SK-N-SH treated with all-trans-retinoic acid at 6 μM for 48 hours (cell line): ENCODE measurements around the gene ST6GALNAC3.

Experiments
- ARNTL ChIP-seq: fragments of 450-650 bp; formaldehyde crosslinking; IDR thresholded peaks from 2 replicates; pipeline ENCODE4 v1.5.0; 2020; ENCODE audit warnings: low read depth, mild to moderate bottlenecking, moderate library complexity, borderline replicate concordance
- GLIS3 ChIP-seq: fragments of 250-450 bp; sonication (Bioruptor Pico); IDR thresholded peaks from 2 replicates; pipeline ENCODE4 v1.5.0; 2020; ENCODE audit warnings: mild to moderate bottlenecking, moderate library complexity
- ISL1 ChIP-seq: fragments of 250-450 bp; sonication (Bioruptor Pico); IDR thresholded peaks from 2 replicates; pipeline ENCODE4 v2.1.2; 2022; ENCODE audit warnings: mild to moderate bottlenecking, moderate library complexity
- OSR1 ChIP-seq: fragments of 250-450 bp; sonication (Bioruptor Pico); IDR thresholded peaks from 2 replicates; pipeline ENCODE4 v1.8.0; 2022; ENCODE audit warnings: moderate library complexity, mild to moderate bottlenecking, inconsistent platforms
- RARB ChIP-seq: fragments of 250-450 bp; sonication (Bioruptor Pico); IDR thresholded peaks from 2 replicates; pipeline ENCODE4 v1.8.0; 2021; ENCODE audit warnings: mild to moderate bottlenecking, moderate library complexity
- TOX ChIP-seq: fragments of 250-450 bp; sonication (Bioruptor Pico); IDR thresholded peaks from 2 replicates; pipeline ENCODE4 v1.8.0; 2021; ENCODE audit warnings: mild to moderate bottlenecking, moderate library complexity, borderline replicate concordance
- ZFP3 ChIP-seq: fragments of 250-450 bp; sonication (Bioruptor Pico); IDR thresholded peaks from 2 replicates; pipeline ENCODE4 v1.5.0; 2020; ENCODE audit warnings: mild to moderate bottlenecking, moderate library complexity
- ZFP30 ChIP-seq: fragments of 450-650 bp; formaldehyde crosslinking; IDR thresholded peaks from 2 replicates; pipeline ENCODE4 v1.5.0; 2022; ENCODE audit warnings: mild to moderate bottlenecking, moderate library complexity
- ZNF565 ChIP-seq: fragments of 450-650 bp; formaldehyde crosslinking; conservative IDR thresholded peaks from 2 replicates; pipeline ENCODE4 v1.5.0; 2020; ENCODE audit warnings: low read depth, mild to moderate bottlenecking, moderate library complexity
- ZNF70 ChIP-seq: fragments of 450-650 bp; formaldehyde crosslinking; IDR thresholded peaks from 2 replicates; pipeline ENCODE4 v1.5.0; 2020; ENCODE audit warnings: mild to moderate bottlenecking, moderate library complexity
- ZNF8 ChIP-seq: fragments of 450-650 bp; formaldehyde crosslinking; IDR thresholded peaks from 2 replicates; pipeline ENCODE4 v1.5.0; 2020; ENCODE audit warnings: mild to moderate bottlenecking, moderate library complexity
- TF ChIP-seq, protein P1 (sequence below): fragments of 250-450 bp; sonication (Bioruptor Pico); IDR thresholded peaks from 2 replicates; pipeline ENCODE4 v1.8.0; 2020; ENCODE audit warnings: mild to moderate bottlenecking, moderate library complexity, borderline replicate concordance
- TF ChIP-seq, protein P2 (sequence below): fragments of 250-450 bp; sonication (Bioruptor Pico); IDR thresholded peaks from 2 replicates; pipeline ENCODE4 v1.5.1; 2020; ENCODE audit warnings: low read depth, mild to moderate bottlenecking, moderate library complexity

DNA sequence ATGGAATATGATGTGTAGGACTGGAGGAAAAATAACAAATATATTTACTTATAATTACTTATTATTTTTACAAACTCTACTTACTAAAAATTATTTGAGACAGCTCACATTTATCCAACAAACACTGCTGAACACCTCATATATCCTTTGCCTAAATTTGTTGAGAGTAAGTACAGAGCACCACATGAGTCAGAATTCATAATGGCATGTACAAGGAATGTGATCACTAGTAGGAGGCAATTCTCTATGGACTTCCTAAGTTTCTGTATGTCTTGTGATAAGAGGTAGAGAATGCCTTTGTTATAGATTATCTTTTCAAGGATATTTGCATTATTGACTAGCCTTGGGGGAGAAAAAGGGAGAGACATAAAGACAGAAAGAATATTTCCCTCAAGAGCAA, 8.2 kb upstream of the ST6GALNAC3 start:
- no peak for TF ChIP-seq ZFP3 (CRISPR knock-in tag)
- no peak for TF ChIP-seq RARB (CRISPR knock-in tag)
- TF ChIP-seq TOX, result no peak
- TF ChIP-seq ZNF70 (CRISPR knock-in tag), result no peak
- no peak for TF ChIP-seq ZNF8 (CRISPR knock-in tag)
- peak; percentile 82 for TF ChIP-seq ISL1 (CRISPR knock-in tag)
- TF ChIP-seq GLIS3 (CRISPR knock-in tag), result no peak
- TF ChIP-seq ZNF565 (CRISPR knock-in tag), result no peak
- no peak for TF ChIP-seq ZFP30 (CRISPR knock-in tag)
- TF ChIP-seq, protein P1, sequence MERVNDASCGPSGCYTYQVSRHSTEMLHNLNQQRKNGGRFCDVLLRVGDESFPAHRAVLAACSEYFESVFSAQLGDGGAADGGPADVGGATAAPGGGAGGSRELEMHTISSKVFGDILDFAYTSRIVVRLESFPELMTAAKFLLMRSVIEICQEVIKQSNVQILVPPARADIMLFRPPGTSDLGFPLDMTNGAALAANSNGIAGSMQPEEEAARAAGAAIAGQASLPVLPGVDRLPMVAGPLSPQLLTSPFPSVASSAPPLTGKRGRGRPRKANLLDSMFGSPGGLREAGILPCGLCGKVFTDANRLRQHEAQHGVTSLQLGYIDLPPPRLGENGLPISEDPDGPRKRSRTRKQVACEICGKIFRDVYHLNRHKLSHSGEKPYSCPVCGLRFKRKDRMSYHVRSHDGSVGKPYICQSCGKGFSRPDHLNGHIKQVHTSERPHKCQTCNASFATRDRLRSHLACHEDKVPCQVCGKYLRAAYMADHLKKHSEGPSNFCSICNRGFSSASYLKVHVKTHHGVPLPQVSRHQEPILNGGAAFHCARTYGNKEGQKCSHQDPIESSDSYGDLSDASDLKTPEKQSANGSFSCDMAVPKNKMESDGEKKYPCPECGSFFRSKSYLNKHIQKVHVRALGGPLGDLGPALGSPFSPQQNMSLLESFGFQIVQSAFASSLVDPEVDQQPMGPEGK (CRISPR knock-in tag), result no peak
- TF ChIP-seq, protein P2, sequence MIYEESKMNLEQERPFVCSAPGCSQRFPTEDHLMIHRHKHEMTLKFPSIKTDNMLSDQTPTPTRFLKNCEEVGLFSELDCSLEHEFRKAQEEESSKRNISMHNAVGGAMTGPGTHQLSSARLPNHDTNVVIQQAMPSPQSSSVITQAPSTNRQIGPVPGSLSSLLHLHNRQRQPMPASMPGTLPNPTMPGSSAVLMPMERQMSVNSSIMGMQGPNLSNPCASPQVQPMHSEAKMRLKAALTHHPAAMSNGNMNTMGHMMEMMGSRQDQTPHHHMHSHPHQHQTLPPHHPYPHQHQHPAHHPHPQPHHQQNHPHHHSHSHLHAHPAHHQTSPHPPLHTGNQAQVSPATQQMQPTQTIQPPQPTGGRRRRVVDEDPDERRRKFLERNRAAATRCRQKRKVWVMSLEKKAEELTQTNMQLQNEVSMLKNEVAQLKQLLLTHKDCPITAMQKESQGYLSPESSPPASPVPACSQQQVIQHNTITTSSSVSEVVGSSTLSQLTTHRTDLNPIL (CRISPR knock-in tag), result no peak
- no peak for TF ChIP-seq OSR1
- TF ChIP-seq ARNTL (CRISPR knock-in tag), result no peak
